Lower lobe of right lung (tissue), 2 donors: ENCODE measurements around the gene NUP50. TPM values are rescaled to one million over a fixed set of nuclear protein-coding genes. Genes with fewer than 3 reads are reported as not detected.

Experiments used
- ATAC-seq, 2 donors: fragments of 200-7000 bp; cut with Tn5 transposase; one replicate each; pipeline ENCODE4 v1.9.1; 2020 to 2022; ENCODE audit warnings: mild to moderate bottlenecking in 2 of 2, moderate library complexity in 2 of 2
- DNase-seq: peaks from one replicate; pipeline ENCODE4 v3.0.0-alpha.2; 2020
- H3K27ac ChIP-seq: fragments of 200-600 bp; one replicate; pipeline ENCODE4 v1.8.0; 2022
- H3K27me3 ChIP-seq: fragments of 200-600 bp; one replicate; pipeline ENCODE4 v1.8.0; 2022; ENCODE audit warnings: low read depth
- H3K36me3 ChIP-seq: fragments of 200-600 bp; one replicate; pipeline ENCODE4 v1.8.0; 2022; ENCODE audit warnings: mild to moderate bottlenecking
- H3K4me1 ChIP-seq: fragments of 200-600 bp; one replicate; pipeline ENCODE4 v1.8.0; 2022
- H3K4me3 ChIP-seq: fragments of 200-600 bp; one replicate; pipeline ENCODE4 v1.8.0; 2022; ENCODE audit warnings: mild to moderate bottlenecking
- H3K9me3 ChIP-seq: fragments of 200-600 bp; one replicate; pipeline ENCODE4 v1.8.0; 2022
- CTCF ChIP-seq: fragments of 200-600 bp; IDR thresholded peaks from one replicate; pipeline ENCODE4 v1.8.0; 2022; ENCODE audit warnings: antibody characterized with exemption, mild to moderate bottlenecking
- intact Hi-C: fragments of 100-400 bp; cut with DNase I; formaldehyde crosslinking; loops from one replicate; pipeline ENCODE4 v1.11.0; 2022
- total RNA-seq: library from RNA; stranded (reverse); fragmentation: NEBNext Ultra II Directional; extraction: Animal tissue kit (Norgen Biotek cat#: 25700); gene quantifications from one replicate; pipeline ENCODE4 v1.2.1, GENCODE V29; 2021
- donor health status: DM: no; HTN: yes; CAD: no; lungs with severe emphysema.

NUP50 gene
- total RNA-seq, 1 donor from 2014 or later: 49.5 TPM

DNA sequence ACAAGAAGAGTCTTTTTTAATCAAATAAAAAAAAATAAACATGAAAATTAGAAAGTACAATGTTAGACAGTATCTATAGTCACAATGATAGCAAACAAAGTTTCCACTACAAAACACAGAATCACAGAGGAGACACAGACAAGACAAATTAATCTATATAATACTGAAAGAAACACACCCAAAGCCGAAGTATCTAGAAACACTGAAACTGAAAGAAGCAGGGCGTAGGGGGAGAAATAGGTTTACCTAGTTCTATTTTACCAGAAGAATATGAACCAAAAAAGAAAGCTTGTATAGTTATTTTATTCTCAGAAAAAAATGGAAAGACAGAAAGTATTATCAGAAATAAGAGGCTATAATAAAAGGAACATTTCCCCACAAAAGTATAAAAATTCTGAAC, 27.1 kb upstream of the NUP50 start:
- intact Hi-C loops: no loop called here
- Histone ChIP-seq H3K4me1 (no peaks in the 10 kb centered on the region), H3K9me3 (peaks cover 7% of the 10 kb centered on the region), H3K36me3 (peaks cover 16% of the 10 kb centered on the region), H3K27ac (no peak overlapping the region), H3K4me3 (no peak overlapping the region), H3K27me3 (no peaks in the 10 kb centered on the region)
- DNase-seq: no peak
- ATAC-seq: no peak
- no peak for TF ChIP-seq CTCF

DNA sequence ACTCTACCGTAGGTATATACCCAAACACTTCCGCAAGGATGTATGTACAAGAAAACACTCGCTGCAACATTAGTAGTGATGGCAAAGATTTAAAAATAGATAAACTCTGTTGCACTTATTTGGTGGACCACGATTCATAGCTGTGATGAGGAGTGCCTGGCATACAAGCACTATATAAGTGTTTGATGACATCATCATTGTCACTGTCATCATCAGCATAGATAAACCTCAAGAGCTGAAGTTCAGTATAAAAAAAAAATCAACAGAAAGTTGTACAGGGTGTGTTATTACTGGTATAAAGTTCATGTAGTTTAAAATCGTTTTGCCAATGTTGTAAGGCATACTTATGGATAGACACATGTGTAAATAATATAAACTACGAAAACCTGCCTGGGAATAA, 24.0 kb upstream of the NUP50 start:
- Histone ChIP-seq H3K36me3 (peaks cover 3% of the 10 kb centered on the region), H3K4me3 (no peak overlapping the region), H3K4me1 (no peaks in the 10 kb centered on the region), H3K27me3 (no peaks in the 10 kb centered on the region), H3K27ac (no peak overlapping the region), H3K9me3 (peaks cover 2% of the 10 kb centered on the region)
- TF ChIP-seq CTCF: no peak
- DNase-seq: no peak
- ATAC-seq: no peak
- intact Hi-C loops: no loop called here

DNA sequence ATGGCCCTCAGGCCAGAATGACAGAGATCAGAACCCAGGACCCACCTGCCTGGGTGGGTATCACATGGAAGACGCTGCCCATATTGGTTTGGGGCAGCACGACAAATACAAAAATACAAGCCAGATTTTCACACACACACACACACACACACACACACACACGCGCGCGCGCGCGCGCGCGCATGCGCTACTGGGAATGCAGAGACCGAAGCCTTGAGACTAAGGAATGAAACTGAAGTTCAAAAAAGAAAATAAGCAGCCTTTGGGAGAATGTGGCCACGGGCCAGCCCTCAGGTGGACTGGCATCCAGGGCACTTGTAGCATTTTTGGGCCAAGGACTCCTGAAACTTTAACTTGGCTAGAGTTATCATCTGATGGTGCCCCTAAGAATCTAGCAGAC, 21.3 kb upstream of the NUP50 start:
- DNase-seq (no peak), ATAC-seq (no peak)
- Histone ChIP-seq H3K9me3 (no peaks in the 10 kb centered on the region), H3K4me1 (no peaks in the 10 kb centered on the region), H3K4me3 (no peak overlapping the region), H3K27me3 (no peaks in the 10 kb centered on the region), H3K36me3 (peaks cover 3% of the 10 kb centered on the region), H3K27ac (no peak overlapping the region)
- intact Hi-C loops: no loop called here
- TF ChIP-seq CTCF: no peak

- no peak for TF ChIP-seq CTCF
- Histone ChIP-seq H3K4me3 (no peak overlapping the region), H3K36me3 (no peaks in the 10 kb centered on the region), H3K27me3 (no peaks in the 10 kb centered on the region), H3K4me1 (no peaks in the 10 kb centered on the region), H3K27ac (no peak overlapping the region), H3K9me3 (no peaks in the 10 kb centered on the region)
- intact Hi-C loops: no loop called here
- DNase-seq (no peak), ATAC-seq (no peak)
These were observed 18.8 kb upstream of the NUP50 start for GRCh38 chr22:45144916-45145315.

DNA sequence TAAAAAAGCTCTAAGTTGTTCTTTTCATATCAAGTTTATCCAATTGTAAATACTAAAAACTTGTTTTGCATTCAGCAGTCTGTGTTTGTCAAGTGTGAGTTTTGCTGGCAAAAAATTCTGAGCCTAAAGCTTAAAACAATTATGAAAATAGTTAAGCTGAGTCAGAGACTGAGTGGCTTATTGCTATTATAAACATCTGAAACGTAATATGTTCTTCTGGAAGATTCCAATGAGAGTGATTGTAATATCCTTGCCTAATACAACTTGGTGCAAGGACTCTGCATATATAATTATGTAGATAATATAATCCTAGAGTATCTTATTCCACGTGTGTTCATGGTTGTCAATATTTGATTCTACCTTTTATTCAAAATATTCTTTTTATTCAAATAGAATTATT, 14.1 kb upstream of the NUP50 start:
- no peaks in the 10 kb centered on the region for H3K27me3 ChIP-seq
- H3K36me3 ChIP-seq: no peaks in the 10 kb centered on the region
- intact Hi-C loops: no loop called here
- no peak for TF ChIP-seq CTCF
- no peaks in the 10 kb centered on the region for H3K9me3 ChIP-seq
- ATAC-seq (no peak), DNase-seq (no peak)
- no peak overlapping the region for H3K4me3 ChIP-seq
- H3K4me1 ChIP-seq: no peaks in the 10 kb centered on the region
- no peak overlapping the region for H3K27ac ChIP-seq

GRCh38 chr22:45150139-45150538, 13.6 kb upstream of the NUP50 start:
- intact Hi-C loops: no loop called here
- Histone ChIP-seq H3K4me1 (no peaks in the 10 kb centered on the region), H3K4me3 (no peak overlapping the region), H3K9me3 (no peaks in the 10 kb centered on the region), H3K36me3 (no peaks in the 10 kb centered on the region), H3K27ac (no peak overlapping the region), H3K27me3 (no peaks in the 10 kb centered on the region)
- no peak for DNase-seq
- no peak for ATAC-seq
- TF ChIP-seq CTCF: no peak
